ENCODE data around the gene PCP4L1. TPM values are rescaled to one million over a fixed set of nuclear protein-coding genes. Genes with fewer than 3 reads are reported as not detected.

The PCP4L1 gene
- total RNA-seq, 4 donors from 2014 or later = 0.42 to 1.2 TPM; not detected in 2

GRCh38 chr1:161230762-161231161 lies 27.8 kb upstream of the PCP4L1 start:
- H3K36me3 ChIP-seq = peaks cover 0 to 30% (median 0%) of the 10 kb centered on the region in 3 donors
- no peak overlapping the region for H3K27ac ChIP-seq
- DNase-seq (ENCODE audit: low spot score in 2 of 2) = no peak
- WGBS, 2 donors = 94 to 95% methylated on average over 7 of the region's 7 CpGs
- no peak overlapping the region for H3K4me3 ChIP-seq
- H3K4me1 ChIP-seq = peaks cover 5 to 20% (median 12%) of the 10 kb centered on the region in 4 donors
- H3K9me3 ChIP-seq = no peaks in the 10 kb centered on the region
- no peak for TF ChIP-seq POLR2A (IDR thresholded peaks at IDR 0.05)
- TF ChIP-seq, protein P1, sequence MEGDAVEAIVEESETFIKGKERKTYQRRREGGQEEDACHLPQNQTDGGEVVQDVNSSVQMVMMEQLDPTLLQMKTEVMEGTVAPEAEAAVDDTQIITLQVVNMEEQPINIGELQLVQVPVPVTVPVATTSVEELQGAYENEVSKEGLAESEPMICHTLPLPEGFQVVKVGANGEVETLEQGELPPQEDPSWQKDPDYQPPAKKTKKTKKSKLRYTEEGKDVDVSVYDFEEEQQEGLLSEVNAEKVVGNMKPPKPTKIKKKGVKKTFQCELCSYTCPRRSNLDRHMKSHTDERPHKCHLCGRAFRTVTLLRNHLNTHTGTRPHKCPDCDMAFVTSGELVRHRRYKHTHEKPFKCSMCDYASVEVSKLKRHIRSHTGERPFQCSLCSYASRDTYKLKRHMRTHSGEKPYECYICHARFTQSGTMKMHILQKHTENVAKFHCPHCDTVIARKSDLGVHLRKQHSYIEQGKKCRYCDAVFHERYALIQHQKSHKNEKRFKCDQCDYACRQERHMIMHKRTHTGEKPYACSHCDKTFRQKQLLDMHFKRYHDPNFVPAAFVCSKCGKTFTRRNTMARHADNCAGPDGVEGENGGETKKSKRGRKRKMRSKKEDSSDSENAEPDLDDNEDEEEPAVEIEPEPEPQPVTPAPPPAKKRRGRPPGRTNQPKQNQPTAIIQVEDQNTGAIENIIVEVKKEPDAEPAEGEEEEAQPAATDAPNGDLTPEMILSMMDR (IDR thresholded peaks at IDR 0.05) = no peak
- no peaks in the 10 kb centered on the region for H3K27me3 ChIP-seq

DNA sequence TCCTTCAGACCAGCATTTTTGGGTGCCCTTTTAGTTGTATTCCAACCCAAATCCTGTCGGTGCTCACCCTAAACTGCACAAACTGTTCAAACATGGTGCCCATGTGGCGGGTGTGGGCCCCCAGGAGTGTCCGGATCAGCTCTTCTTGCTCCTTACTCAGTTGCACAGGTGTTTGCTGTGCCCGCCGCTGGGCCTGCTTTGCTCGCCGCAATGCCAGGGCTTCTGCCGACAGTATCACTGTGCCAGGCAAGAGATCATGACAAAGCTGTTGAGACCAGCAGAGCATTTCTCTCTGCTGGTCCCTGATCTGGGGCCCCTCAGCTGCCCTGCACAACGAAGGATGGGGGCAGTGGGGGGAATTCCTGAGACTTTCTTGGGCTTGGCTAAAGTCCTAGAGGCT lies 25.4 kb upstream of the PCP4L1 start:
- Histone ChIP-seq H3K27me3 (no peaks in the 10 kb centered on the region), H3K27ac (no peak overlapping the region), H3K4me3 (no peak overlapping the region), H3K9me3 (no peaks in the 10 kb centered on the region), H3K4me1 (no peaks in the 10 kb centered on the region), H3K36me3 (peaks cover 0 to 29% (median 0%) of the 10 kb centered on the region in 3 donors)
- WGBS, 2 donors = 81 to 89% methylated on average over 9 of the region's 9 CpGs
- TF ChIP-seq, protein P1 (IDR thresholded peaks at IDR 0.05) = no peak
- TF ChIP-seq EP300 (IDR thresholded peaks at IDR 0.05) = no peak
- TF ChIP-seq POLR2A (IDR thresholded peaks at IDR 0.05) = no peak
- no peak for DNase-seq (ENCODE audit: low spot score in 2 of 2)

DNA sequence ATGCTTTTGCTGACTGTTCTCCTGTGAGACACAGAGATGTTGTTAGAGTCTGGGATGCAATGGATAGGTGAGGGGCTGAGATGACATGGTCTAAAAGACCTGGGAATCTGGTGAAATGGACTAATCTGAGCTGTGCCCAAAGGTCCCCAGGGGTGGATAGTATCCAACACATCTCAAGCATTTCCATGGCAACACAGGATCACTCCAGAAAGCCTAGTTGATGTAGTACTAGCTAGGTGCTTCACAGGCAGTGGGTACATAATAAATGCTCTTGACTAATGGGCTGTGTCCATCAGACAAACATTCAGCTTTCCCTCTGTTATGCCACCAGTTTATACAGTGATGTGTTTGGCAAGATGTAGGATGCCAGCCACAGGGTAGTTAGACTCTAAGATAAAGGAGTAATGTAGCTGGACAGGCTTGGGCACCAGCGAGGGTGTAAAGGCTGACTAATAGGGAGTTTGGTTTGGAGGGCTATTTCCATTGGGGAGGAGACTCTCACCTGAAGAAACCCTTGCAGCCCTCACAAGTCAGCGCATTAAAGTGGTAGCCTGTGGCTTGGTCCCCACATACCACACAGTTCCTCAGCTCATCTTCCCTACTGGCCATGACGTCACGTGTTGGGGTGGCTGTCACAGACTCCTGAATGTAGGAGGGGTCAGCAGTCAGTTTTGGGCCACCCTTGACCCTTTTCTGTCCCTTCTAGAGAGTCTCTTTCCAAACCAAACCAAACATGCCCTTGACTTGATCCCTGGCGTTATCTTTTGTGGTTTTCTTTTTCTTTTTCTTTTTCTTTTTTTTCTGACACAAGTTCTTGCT lies 22.4 kb upstream of the PCP4L1 start:
- Histone ChIP-seq H3K36me3 (no peaks in the 10 kb centered on the region), H3K4me1 (no peaks in the 10 kb centered on the region), H3K9me3 (no peaks in the 10 kb centered on the region), H3K27ac (no peak overlapping the region), H3K27me3 (no peaks in the 10 kb centered on the region), H3K4me3 (no peak overlapping the region)
- 79 to 80% methylated on average over 5 of the region's 5 CpGs for WGBS, 2 donors
- TF ChIP-seq, protein P1 (IDR thresholded peaks at IDR 0.05) = no peak
- TF ChIP-seq EP300 (IDR thresholded peaks at IDR 0.05) (no peak), POLR2A (IDR thresholded peaks at IDR 0.05) (no peak)
- DNase-seq (ENCODE audit: low spot score in 2 of 2) = no peak

DNA sequence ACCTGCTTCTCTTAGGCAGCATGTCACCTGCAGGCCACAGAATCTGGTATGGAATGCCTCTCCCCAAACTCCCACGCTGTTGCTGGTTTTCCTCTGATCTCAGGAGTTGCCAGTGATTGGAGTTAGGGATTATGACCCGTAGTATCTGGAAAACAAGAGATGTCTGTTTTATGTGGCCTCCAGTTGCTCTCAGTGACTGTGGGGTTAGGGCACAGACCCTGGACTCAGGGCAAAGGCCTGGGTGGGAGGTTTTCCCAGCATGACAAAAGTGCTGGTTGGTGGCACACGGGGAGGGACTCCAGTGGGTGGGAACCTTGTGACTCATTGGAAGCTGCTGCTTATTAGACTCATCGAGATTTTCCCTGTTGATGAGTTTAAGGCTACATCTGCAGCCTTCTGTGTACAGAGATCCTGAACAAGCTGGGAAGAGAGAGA lies 20.5 kb upstream of the PCP4L1 start, which contains the start of gene NR1I3:
NR1I3 (minus strand) TSS at position 165 of the 435 bp plus-strand sequence. CDS start 1,638 bp downstream, outside the sequence.
- H3K36me3 ChIP-seq = no peaks in the 10 kb centered on the region
- 31 to 35% methylated on average over 4 of the region's 4 CpGs for WGBS, 2 donors

GRCh38 chr1:161241682-161242081 lies 16.9 kb upstream of the PCP4L1 start:
- TF ChIP-seq, protein P1 (IDR thresholded peaks at IDR 0.05) = no peak
- no peak for TF ChIP-seq EP300 (IDR thresholded peaks at IDR 0.05)
- no peak for TF ChIP-seq POLR2A (IDR thresholded peaks at IDR 0.05)
- no peak overlapping the region for H3K27ac ChIP-seq
- no peaks in the 10 kb centered on the region for H3K27me3 ChIP-seq
- no peaks in the 10 kb centered on the region for H3K9me3 ChIP-seq
- WGBS, 2 donors = 63 to 80% methylated on average over 3 of the region's 3 CpGs
- H3K36me3 ChIP-seq = no peaks in the 10 kb centered on the region
- H3K4me1 ChIP-seq = no peaks in the 10 kb centered on the region
- H3K4me3 ChIP-seq = no peak overlapping the region
- DNase-seq (ENCODE audit: low spot score in 2 of 2) = no peak

More for the DNA sequence above, 20.5 kb upstream of the PCP4L1 start, which contains the start of gene NR1I3:
- DNase-seq (ENCODE audit: low spot score in 2 of 2) = no peak
- Histone ChIP-seq H3K9me3 (no peaks in the 10 kb centered on the region), H3K4me1 (no peaks in the 10 kb centered on the region), H3K27ac (no peak within 1 kb of the TSS), H3K4me3 (no peak within 1 kb of the TSS), H3K27me3 (no peaks in the 10 kb centered on the region)
- TF ChIP-seq POLR2A (IDR thresholded peaks at IDR 0.05) (no peak), EP300 (IDR thresholded peaks at IDR 0.05) (no peak)
- TF ChIP-seq, protein P1 (IDR thresholded peaks at IDR 0.05) = no peak

All from tibial nerve (tissue), 4 donors.